OCI-LY1 (cell line): ENCODE data around the gene POLR2B.

ENCODE experiments used
- H2AFZ ChIP-seq: fragments of 200-600 bp; sonication (generic), shearing (Covaris generic); 2 replicates; pipeline ENCODE4 v1.6.0; 2014; ENCODE audit warnings: antibody characterized with exemption, mild to moderate bottlenecking, low read length
- H3F3A ChIP-seq: fragments of 200-600 bp; sonication (generic), shearing (Covaris generic); 2 replicates; pipeline ENCODE4 v1.6.0; 2014; ENCODE audit warnings: mild to moderate bottlenecking, antibody characterized with exemption, low read length, moderate library complexity; ENCODE audit not compliant: insufficient read depth
- H3K27ac ChIP-seq: fragments of 200-600 bp; sonication (generic); 2 replicates; pipeline ENCODE4 v1.5.1; 2014; ENCODE audit warnings: low read length, mixed run types, mild to moderate bottlenecking, low read depth; ENCODE audit not compliant: poor library complexity, severe bottlenecking
- H3K27me3 ChIP-seq: fragments of 200-600 bp; sonication (generic); 2 replicates; pipeline ENCODE4 v1.6.0; 2014; ENCODE audit warnings: antibody characterized with exemption, mild to moderate bottlenecking, low read length, moderate library complexity; ENCODE audit not compliant: insufficient read depth
- H3K36me3 ChIP-seq: fragments of 200-600 bp; sonication (generic); 2 replicates; pipeline ENCODE4 v1.6.1; 2014; ENCODE audit warnings: mild to moderate bottlenecking, antibody characterized with exemption, low read length, moderate library complexity, mixed read lengths; ENCODE audit not compliant: insufficient read depth
- H3K4me1 ChIP-seq: fragments of 200-600 bp; sonication (generic); 2 replicates; pipeline ENCODE4 v1.5.1; 2014; ENCODE audit warnings: mild to moderate bottlenecking, low read length, moderate library complexity; ENCODE audit not compliant: insufficient read depth, severe bottlenecking
- H3K4me2 ChIP-seq: fragments of 200-600 bp; sonication (generic), shearing (Covaris generic); 2 replicates; pipeline ENCODE4 v1.6.1; 2014; ENCODE audit warnings: low read length
- H3K4me3 ChIP-seq: fragments of 200-600 bp; sonication (generic); 2 replicates; pipeline ENCODE4 v1.5.1; 2014; ENCODE audit warnings: low read length, low read depth, mild to moderate bottlenecking, mixed read lengths; ENCODE audit not compliant: poor library complexity, severe bottlenecking
- H3K79me2 ChIP-seq: fragments of 200-600 bp; shearing (Covaris generic); 2 replicates; pipeline ENCODE4 v1.6.1; 2016; ENCODE audit warnings: mixed run types, low read length, mixed read lengths; ENCODE audit not compliant: insufficient read depth
- H3K9ac ChIP-seq: fragments of 200-600 bp; sonication (generic), shearing (Covaris generic); 2 replicates; pipeline ENCODE4 v1.6.1; 2014; ENCODE audit warnings: mild to moderate bottlenecking, low read length, mixed read lengths
- H3K9me2 ChIP-seq: fragments of 200-600 bp; sonication (generic), shearing (Covaris generic); 2 replicates; pipeline ENCODE4 v1.6.1; 2014; ENCODE audit warnings: low read depth, mild to moderate bottlenecking, low read length, mixed read lengths
- H3K9me3 ChIP-seq: fragments of 200-600 bp; shearing (Covaris generic); 2 replicates; pipeline ENCODE4 v1.6.1; 2014; ENCODE audit warnings: low read length, mixed read lengths
- H4K20me1 ChIP-seq: fragments of 200-600 bp; sonication (generic), shearing (Covaris generic); 2 replicates; pipeline ENCODE4 v1.6.0; 2016; ENCODE audit warnings: mild to moderate bottlenecking, low read length; ENCODE audit not compliant: insufficient read depth
- EZH2 ChIP-seq: fragments of 200-600 bp; sonication (generic), shearing (Covaris generic); IDR thresholded peaks from 2 replicates; pipeline ENCODE4 v1.8.0; 2017; ENCODE audit warnings: borderline replicate concordance, mixed run types, mild to moderate bottlenecking, antibody characterized with exemption, low read length, moderate library complexity, mixed read lengths
- TF ChIP-seq, protein P1 (sequence below): fragments of 200-600 bp; sonication (generic), shearing (Covaris generic); IDR thresholded peaks from 2 replicates; pipeline ENCODE4 v1.5.1; 2017; ENCODE audit warnings: mild to moderate bottlenecking, antibody characterized with exemption, low read length, moderate library complexity, mixed read lengths

The POLR2B gene

DNA sequence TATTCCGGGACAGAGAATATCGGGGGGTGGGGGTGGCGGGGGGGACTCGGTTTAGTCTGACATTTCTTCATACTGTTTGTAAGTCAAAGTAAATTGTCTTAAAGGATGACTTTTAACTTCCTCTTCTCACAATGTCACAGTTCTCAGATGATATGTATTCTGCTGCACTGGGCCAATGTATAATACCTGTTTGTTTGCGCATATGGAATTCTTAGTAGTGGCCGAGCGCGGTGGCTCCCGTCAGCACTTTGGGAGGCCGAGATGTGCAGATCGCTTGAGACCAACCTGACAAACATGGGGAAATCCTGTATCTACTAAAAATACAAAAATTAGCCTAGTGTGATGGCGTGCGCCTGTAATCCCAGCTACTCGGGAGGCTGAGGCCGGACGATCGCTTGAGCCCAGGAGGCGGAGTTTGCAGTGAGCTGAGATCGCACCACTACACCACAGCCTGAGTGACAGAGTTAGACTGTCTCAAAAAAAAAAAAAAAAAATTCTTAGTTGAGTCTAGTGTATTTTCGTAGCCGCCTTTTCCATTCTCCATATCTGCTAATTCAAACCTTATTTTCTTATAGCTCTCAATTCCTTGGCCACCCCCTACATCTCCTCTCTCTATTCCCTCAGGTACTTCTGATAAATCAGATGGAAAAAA lies 851 bp downstream of the POLR2B start:
- H2AFZ ChIP-seq: no peak overlapping the region
- peak overlapping the region; percentile 96 for H3K4me2 ChIP-seq
- H3K9ac ChIP-seq: peak overlapping the region; percentile 91
- H3K27ac ChIP-seq: peak overlapping the region; percentile 92
- H3K36me3 ChIP-seq: peaks cover 41% of the 10 kb centered on the region
- H3K9me3 ChIP-seq: no peaks in the 10 kb centered on the region
- H3K9me2 ChIP-seq: no peaks in the 10 kb centered on the region
- no peaks in the 10 kb centered on the region for H3K27me3 ChIP-seq
- H3K79me2 ChIP-seq: peaks cover 79% of the 10 kb centered on the region
- peaks cover 2% of the 10 kb centered on the region; the same call in 1 of the 2 replicates for H4K20me1 ChIP-seq
- H3K4me1 ChIP-seq: peaks cover 48% of the 10 kb centered on the region
- TF ChIP-seq, protein P1, sequence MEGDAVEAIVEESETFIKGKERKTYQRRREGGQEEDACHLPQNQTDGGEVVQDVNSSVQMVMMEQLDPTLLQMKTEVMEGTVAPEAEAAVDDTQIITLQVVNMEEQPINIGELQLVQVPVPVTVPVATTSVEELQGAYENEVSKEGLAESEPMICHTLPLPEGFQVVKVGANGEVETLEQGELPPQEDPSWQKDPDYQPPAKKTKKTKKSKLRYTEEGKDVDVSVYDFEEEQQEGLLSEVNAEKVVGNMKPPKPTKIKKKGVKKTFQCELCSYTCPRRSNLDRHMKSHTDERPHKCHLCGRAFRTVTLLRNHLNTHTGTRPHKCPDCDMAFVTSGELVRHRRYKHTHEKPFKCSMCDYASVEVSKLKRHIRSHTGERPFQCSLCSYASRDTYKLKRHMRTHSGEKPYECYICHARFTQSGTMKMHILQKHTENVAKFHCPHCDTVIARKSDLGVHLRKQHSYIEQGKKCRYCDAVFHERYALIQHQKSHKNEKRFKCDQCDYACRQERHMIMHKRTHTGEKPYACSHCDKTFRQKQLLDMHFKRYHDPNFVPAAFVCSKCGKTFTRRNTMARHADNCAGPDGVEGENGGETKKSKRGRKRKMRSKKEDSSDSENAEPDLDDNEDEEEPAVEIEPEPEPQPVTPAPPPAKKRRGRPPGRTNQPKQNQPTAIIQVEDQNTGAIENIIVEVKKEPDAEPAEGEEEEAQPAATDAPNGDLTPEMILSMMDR: no peak
- TF ChIP-seq EZH2: no peak
- peak overlapping the region; percentile 87 for H3K4me3 ChIP-seq
- H3F3A ChIP-seq: no peaks in the 10 kb centered on the region

DNA sequence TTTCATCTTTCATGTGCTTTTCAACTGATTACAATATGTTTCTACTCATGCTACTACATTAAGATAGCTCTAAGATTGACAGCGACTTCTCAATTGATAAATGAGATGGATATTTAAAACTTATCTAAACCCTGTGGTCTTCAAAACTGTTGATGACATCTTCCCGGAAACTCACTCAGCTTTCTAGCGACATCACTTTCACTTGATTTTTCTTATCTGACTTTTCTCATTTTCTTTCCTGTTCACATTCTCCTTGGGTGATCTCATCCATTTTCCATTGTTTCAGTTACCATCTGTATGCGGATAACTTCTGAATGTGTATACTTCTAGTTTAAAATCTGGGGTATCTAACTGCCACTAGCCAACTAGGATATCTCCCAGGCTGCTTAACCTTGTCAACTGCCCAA lies 3.1 kb downstream of the POLR2B start:
- no peaks in the 10 kb centered on the region for H3K9me2 ChIP-seq
- peak overlapping the region; percentile 13 for H3K4me3 ChIP-seq
- H3K27me3 ChIP-seq: no peaks in the 10 kb centered on the region
- peaks cover 3% of the 10 kb centered on the region; the same call in 1 of the 2 replicates for H4K20me1 ChIP-seq
- H2AFZ ChIP-seq: no peak overlapping the region
- H3K9me3 ChIP-seq: no peaks in the 10 kb centered on the region
- H3K36me3 ChIP-seq: peaks cover 55% of the 10 kb centered on the region
- H3K27ac ChIP-seq: no peak overlapping the region
- H3K79me2 ChIP-seq: peaks cover 84% of the 10 kb centered on the region
- peaks cover 31% of the 10 kb centered on the region for H3K4me1 ChIP-seq
- no peak overlapping the region for H3K9ac ChIP-seq
- no peak for TF ChIP-seq EZH2
- TF ChIP-seq, protein P1: no peak
- no peaks in the 10 kb centered on the region for H3F3A ChIP-seq
- peak overlapping the region; percentile 20; the same call in 1 of the 2 replicates for H3K4me2 ChIP-seq

DNA sequence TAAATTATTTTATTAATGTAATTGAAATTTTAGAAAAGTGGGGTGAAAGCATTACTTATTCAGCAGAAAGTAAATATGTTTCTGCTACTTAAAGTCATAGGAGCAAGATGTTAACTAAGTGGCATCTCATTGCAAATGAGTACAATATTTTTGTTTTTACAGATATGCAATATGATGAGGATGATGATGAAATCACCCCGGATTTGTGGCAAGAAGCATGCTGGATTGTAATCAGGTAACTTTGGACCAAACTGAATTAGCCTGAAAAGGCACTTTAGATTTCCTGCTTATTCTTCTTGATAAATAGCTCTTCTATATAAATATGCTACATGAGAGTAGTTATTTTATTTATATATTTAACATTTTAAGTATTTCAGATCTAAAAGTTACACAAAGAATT lies 7.5 kb downstream of the POLR2B start:
- H4K20me1 ChIP-seq: peaks cover 3% of the 10 kb centered on the region; the same call in 1 of the 2 replicates
- H2AFZ ChIP-seq: no peak overlapping the region
- no peaks in the 10 kb centered on the region for H3K27me3 ChIP-seq
- H3K9me3 ChIP-seq: no peaks in the 10 kb centered on the region
- H3K9ac ChIP-seq: no peak overlapping the region
- H3K9me2 ChIP-seq: no peaks in the 10 kb centered on the region
- H3K4me3 ChIP-seq: no peak overlapping the region
- no peak overlapping the region for H3K27ac ChIP-seq
- H3K79me2 ChIP-seq: peaks cover 79% of the 10 kb centered on the region
- H3K4me1 ChIP-seq: peaks cover 12% of the 10 kb centered on the region
- no peaks in the 10 kb centered on the region for H3F3A ChIP-seq
- H3K36me3 ChIP-seq: peaks cover 85% of the 10 kb centered on the region
- TF ChIP-seq, protein P1: no peak
- no peak for TF ChIP-seq EZH2
- no peak overlapping the region for H3K4me2 ChIP-seq
